UCSD-AML1 (cell line): ENCODE results near the gene CP.

ENCODE experiments used
- DNase-seq: peaks from one replicate; lab custom pipeline; 2025; ENCODE audit not compliant: unreplicated experiment; lab: John Stamatoyannopoulos, UW

The CP gene

DNA sequence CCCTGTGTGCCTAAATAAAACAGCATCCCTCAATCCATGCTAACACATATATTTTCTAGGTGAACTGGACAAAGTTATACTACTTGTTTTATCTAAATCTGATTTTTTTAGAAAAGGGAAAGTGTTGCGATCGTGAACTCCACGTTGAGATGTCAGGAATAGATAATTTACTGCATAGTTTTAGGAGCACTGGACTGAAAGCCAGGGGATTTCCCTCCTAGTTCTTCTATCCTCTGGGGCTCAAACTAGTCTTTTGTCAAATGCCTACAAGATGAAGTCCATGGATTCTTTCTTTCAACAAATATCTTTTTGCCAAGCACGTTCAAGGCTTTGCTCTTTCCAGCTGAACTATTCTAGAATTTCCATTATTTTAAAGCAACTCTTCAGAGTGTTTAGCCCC, 92.8 kb downstream of the CP start:
- DNase-seq = no peak

DNA sequence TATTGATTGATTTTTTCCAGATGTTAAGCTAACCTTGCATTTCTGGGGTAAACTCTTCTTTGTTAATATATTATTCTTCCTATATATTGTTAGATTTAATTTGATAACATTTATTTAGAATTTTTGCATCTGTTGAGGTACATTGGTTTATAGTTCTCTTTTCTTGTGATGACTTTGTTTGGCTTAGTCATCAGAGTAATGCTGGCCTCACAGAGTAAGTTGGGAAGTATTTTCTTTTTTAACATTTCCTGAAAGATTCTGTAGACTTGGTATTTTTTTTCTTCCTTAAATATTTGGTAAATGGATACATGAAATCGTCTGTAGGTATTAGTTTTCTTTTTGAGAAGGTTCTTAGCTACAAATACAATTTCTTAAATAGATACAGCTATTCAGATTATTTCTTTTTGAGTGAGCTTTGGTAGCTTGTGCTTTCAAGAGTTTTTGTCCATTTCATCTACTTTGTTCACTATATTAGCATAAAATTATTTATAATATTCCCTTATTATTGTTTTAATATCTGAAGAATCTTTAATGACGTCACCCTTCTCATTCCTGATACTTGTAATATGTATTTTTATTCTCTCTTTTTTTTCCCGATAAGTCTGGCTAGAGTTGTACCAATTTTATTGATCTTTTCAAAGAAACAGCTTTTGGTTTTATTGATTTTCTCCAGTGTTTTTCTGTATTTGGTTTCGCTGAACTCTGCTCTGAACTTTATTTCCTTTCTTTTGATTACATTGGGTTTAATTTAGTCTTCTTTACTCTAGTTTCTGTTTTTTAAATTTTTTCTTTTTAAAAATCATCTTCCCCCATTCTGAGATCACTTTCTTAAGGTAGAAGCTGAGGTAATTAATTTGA, 98.7 kb downstream of the CP start:
- DNase-seq = no peak
